ENCODE data around the gene CDHR1.

CDHR1 gene

GRCh38 chr10:84261236-84261915 is 67.0 kb downstream of the CDHR1 start:
- Histone ChIP-seq H3K4me2 (ENCODE audit: low read length, poor library complexity, severe bottlenecking) (no peak overlapping the region), H3K27ac (ENCODE audit: low read length, poor library complexity, severe bottlenecking) (no peak overlapping the region), H2BK15ac (ENCODE audit: low read depth, poor library complexity, severe bottlenecking) (no peak overlapping the region), H3K4me3 (ENCODE audit: insufficient read depth in 1 of 2, low read depth in 1 of 2, low read length in 2 of 2) (no peak overlapping the region), H3K9ac (ENCODE audit: low read length) (no peak overlapping the region), H2BK120ac (ENCODE audit: low read depth, low read length) (no peak overlapping the region), H3K4ac (ENCODE audit: low read depth in 1 of 2, low read length in 2 of 2) (no peak overlapping the region), H3K23ac (ENCODE audit: low read length in 2 of 2) (no peak overlapping the region), H4K8ac (ENCODE audit: low read length) (no peak overlapping the region), H2BK12ac (ENCODE audit: low read length in 2 of 2) (no peak overlapping the region), H3K14ac (ENCODE audit: low read length in 2 of 2) (no peak overlapping the region), H2AFZ (ENCODE audit: low read depth, low read length) (no peak overlapping the region), H3K79me1 (replicated peaks; ENCODE audit: low read length, poor library complexity, severe bottlenecking) (no peaks in the 10 kb centered on the region), H3K27me3 (ENCODE audit: control insufficient read depth in 1 of 2, insufficient read depth in 1 of 2, low read length in 2 of 2) (peaks cover 24 to 38% of the 10 kb centered on the region in 2 experiments), H3K36me3 (ENCODE audit: control insufficient read depth in 1 of 2, insufficient read depth in 2 of 2, low read depth in 1 of 2, low read length in 2 of 2) (no peaks in the 10 kb centered on the region), H2AK5ac (ENCODE audit: low read length, severe bottlenecking) (no peak overlapping the region), H2BK5ac (ENCODE audit: low read depth, low read length, poor library complexity, severe bottlenecking) (no peak overlapping the region), H3K9me3 (ENCODE audit: control insufficient read depth, low read length) (no peaks in the 10 kb centered on the region), H4K91ac (ENCODE audit: low read length) (no peak overlapping the region), H3K4me1 (ENCODE audit: control insufficient read depth, insufficient read depth, low read depth, low read length) (peaks cover 2% of the 10 kb centered on the region), H3K18ac (ENCODE audit: low read depth in 1 of 2, low read length in 2 of 2) (no peak overlapping the region)
- no peak for DNase-seq
- 83% methylated on average over 6 of the region's 7 CpGs for WGBS

- Histone ChIP-seq H2BK5ac (ENCODE audit: low read depth, low read length, poor library complexity, severe bottlenecking) (no peak overlapping the region), H2BK15ac (ENCODE audit: low read depth, poor library complexity, severe bottlenecking) (no peak overlapping the region), H3K27me3 (ENCODE audit: control insufficient read depth in 1 of 2, insufficient read depth in 1 of 2, low read length in 2 of 2) (peaks cover 24 to 38% of the 10 kb centered on the region in 2 experiments), H3K4ac (ENCODE audit: low read depth in 1 of 2, low read length in 2 of 2) (no peak overlapping the region), H2BK12ac (ENCODE audit: low read length in 2 of 2) (no peak overlapping the region), H2AFZ (ENCODE audit: low read depth, low read length) (no peak overlapping the region), H3K27ac (ENCODE audit: low read length, poor library complexity, severe bottlenecking) (no peak overlapping the region), H3K14ac (ENCODE audit: low read length in 2 of 2) (no peak overlapping the region), H4K91ac (ENCODE audit: low read length) (no peak overlapping the region), H2BK120ac (ENCODE audit: low read depth, low read length) (no peak overlapping the region), H3K4me2 (ENCODE audit: low read length, poor library complexity, severe bottlenecking) (no peak overlapping the region), H3K23ac (ENCODE audit: low read length in 2 of 2) (no peak overlapping the region), H3K9me3 (ENCODE audit: control insufficient read depth, low read length) (no peaks in the 10 kb centered on the region), H3K36me3 (ENCODE audit: control insufficient read depth in 1 of 2, insufficient read depth in 2 of 2, low read depth in 1 of 2, low read length in 2 of 2) (no peaks in the 10 kb centered on the region), H3K79me1 (replicated peaks; ENCODE audit: low read length, poor library complexity, severe bottlenecking) (no peaks in the 10 kb centered on the region), H2AK5ac (ENCODE audit: low read length, severe bottlenecking) (no peak overlapping the region), H3K4me3 (ENCODE audit: insufficient read depth in 1 of 2, low read depth in 1 of 2, low read length in 2 of 2) (no peak overlapping the region), H3K18ac (ENCODE audit: low read depth in 1 of 2, low read length in 2 of 2) (no peak overlapping the region), H3K4me1 (ENCODE audit: control insufficient read depth, insufficient read depth, low read depth, low read length) (peaks cover 2% of the 10 kb centered on the region), H4K8ac (ENCODE audit: low read length) (no peak overlapping the region), H3K9ac (ENCODE audit: low read length) (no peak overlapping the region)
- DNase-seq: no peak
- WGBS: 86% methylated on average over 12 of the region's 13 CpGs
Measured at GRCh38 chr10:84262190-84262956, 68.0 kb downstream of the CDHR1 start.

- no peaks in the 10 kb centered on the region for H3K79me1 ChIP-seq (replicated peaks; ENCODE audit: low read length, poor library complexity, severe bottlenecking)
- no peak for DNase-seq
- no peak overlapping the region for H2AK5ac ChIP-seq (ENCODE audit: low read length, severe bottlenecking)
- H3K14ac ChIP-seq (ENCODE audit: low read length in 2 of 2): no peak overlapping the region
- no peak overlapping the region for H3K9ac ChIP-seq (ENCODE audit: low read length)
- no peak overlapping the region for H3K4me3 ChIP-seq (ENCODE audit: insufficient read depth in 1 of 2, low read depth in 1 of 2, low read length in 2 of 2)
- no peak overlapping the region for H3K18ac ChIP-seq (ENCODE audit: low read depth in 1 of 2, low read length in 2 of 2)
- no peaks in the 10 kb centered on the region for H3K9me3 ChIP-seq (ENCODE audit: control insufficient read depth, low read length)
- H2AFZ ChIP-seq (ENCODE audit: low read depth, low read length): no peak overlapping the region
- no peak overlapping the region for H3K4ac ChIP-seq (ENCODE audit: low read depth in 1 of 2, low read length in 2 of 2)
- H3K27me3 ChIP-seq (ENCODE audit: control insufficient read depth in 1 of 2, insufficient read depth in 1 of 2, low read length in 2 of 2): peaks cover 24 to 26% of the 10 kb centered on the region in 2 experiments
- no peak overlapping the region for H4K8ac ChIP-seq (ENCODE audit: low read length)
- H3K27ac ChIP-seq (ENCODE audit: low read length, poor library complexity, severe bottlenecking): no peak overlapping the region
- H3K4me2 ChIP-seq (ENCODE audit: low read length, poor library complexity, severe bottlenecking): no peak overlapping the region
- H2BK5ac ChIP-seq (ENCODE audit: low read depth, low read length, poor library complexity, severe bottlenecking): no peak overlapping the region
- H4K91ac ChIP-seq (ENCODE audit: low read length): no peak overlapping the region
- 82% methylated on average over 4 of the region's 5 CpGs for whole genome bisulfite sequencing
- no peak overlapping the region for H2BK120ac ChIP-seq (ENCODE audit: low read depth, low read length)
- H3K4me1 ChIP-seq (ENCODE audit: control insufficient read depth, insufficient read depth, low read depth, low read length): peaks cover 2% of the 10 kb centered on the region
- no peaks in the 10 kb centered on the region for H3K36me3 ChIP-seq (ENCODE audit: control insufficient read depth in 1 of 2, insufficient read depth in 2 of 2, low read depth in 1 of 2, low read length in 2 of 2)
- no peak overlapping the region for H3K23ac ChIP-seq (ENCODE audit: low read length in 2 of 2)
- no peak overlapping the region for H2BK15ac ChIP-seq (ENCODE audit: low read depth, poor library complexity, severe bottlenecking)
- no peak overlapping the region for H2BK12ac ChIP-seq (ENCODE audit: low read length in 2 of 2)
Measured at GRCh38 chr10:84263716-84264115, 69.4 kb downstream of the CDHR1 start.

GRCh38 chr10:84264611-84265141 is 70.3 kb downstream of the CDHR1 start:
- H3K79me1 ChIP-seq (replicated peaks; ENCODE audit: low read length, poor library complexity, severe bottlenecking): no peaks in the 10 kb centered on the region
- H3K36me3 ChIP-seq (ENCODE audit: control insufficient read depth in 1 of 2, insufficient read depth in 2 of 2, low read depth in 1 of 2, low read length in 2 of 2): no peaks in the 10 kb centered on the region
- no peak overlapping the region for H3K14ac ChIP-seq (ENCODE audit: low read length in 2 of 2)
- no peak overlapping the region for H4K8ac ChIP-seq (ENCODE audit: low read length)
- no peak overlapping the region for H3K27ac ChIP-seq (ENCODE audit: low read length, poor library complexity, severe bottlenecking)
- no peak overlapping the region for H3K4me2 ChIP-seq (ENCODE audit: low read length, poor library complexity, severe bottlenecking)
- H3K4me3 ChIP-seq (ENCODE audit: insufficient read depth in 1 of 2, low read depth in 1 of 2, low read length in 2 of 2): no peak overlapping the region
- no peak overlapping the region for H4K91ac ChIP-seq (ENCODE audit: low read length)
- no peak overlapping the region for H3K4ac ChIP-seq (ENCODE audit: low read depth in 1 of 2, low read length in 2 of 2)
- H3K9me3 ChIP-seq (ENCODE audit: control insufficient read depth, low read length): no peaks in the 10 kb centered on the region
- no peak overlapping the region for H2AFZ ChIP-seq (ENCODE audit: low read depth, low read length)
- H3K4me1 ChIP-seq (ENCODE audit: control insufficient read depth, insufficient read depth, low read depth, low read length): peaks cover 2% of the 10 kb centered on the region
- 3% methylated on average over 11 of the region's 11 CpGs for WGBS
- H3K9ac ChIP-seq (ENCODE audit: low read length): no peak overlapping the region
- no peak overlapping the region for H3K18ac ChIP-seq (ENCODE audit: low read depth in 1 of 2, low read length in 2 of 2)
- H2BK15ac ChIP-seq (ENCODE audit: low read depth, poor library complexity, severe bottlenecking): no peak overlapping the region
- H2AK5ac ChIP-seq (ENCODE audit: low read length, severe bottlenecking): no peak overlapping the region
- peaks cover 19 to 24% of the 10 kb centered on the region in 2 experiments for H3K27me3 ChIP-seq (ENCODE audit: control insufficient read depth in 1 of 2, insufficient read depth in 1 of 2, low read length in 2 of 2)
- peak; percentile 50 for DNase-seq
- no peak overlapping the region for H3K23ac ChIP-seq (ENCODE audit: low read length in 2 of 2)
- no peak overlapping the region for H2BK12ac ChIP-seq (ENCODE audit: low read length in 2 of 2)
- no peak overlapping the region for H2BK5ac ChIP-seq (ENCODE audit: low read depth, low read length, poor library complexity, severe bottlenecking)
- H2BK120ac ChIP-seq (ENCODE audit: low read depth, low read length): no peak overlapping the region
